HG03575 (cell line): ENCODE results near the gene OR2AG2.
"Not testable (repeated sequence)": the region's sequence is repeated elsewhere in the genome, so short reads cannot be mapped to it uniquely, and the experiment has no call there.

Experiments used
- ATAC-seq: cut with Tn5 transposase; IDR thresholded peaks from one replicate; pipeline ENCODE4 v1.9.1; 2021; ENCODE audit not compliant: unreplicated experiment, insufficient number of reproducible peaks, low FRiP score; ENCODE audit errors: extremely low read depth

The OR2AG2 gene

GRCh38 chr11:6771926-6772893 lies at the start of gene OR2AG2:
OR2AG2 (minus strand) TSS chr11:6771976; CDS start chr11:6768957, 3,019 bp downstream.
- peak; percentile 62 for ATAC-seq

- no peak for ATAC-seq
These were observed 47.2 kb upstream of the OR2AG2 start for GRCh38 chr11:6818967-6819366.

- ATAC-seq = no peak
These were observed 45.9 kb upstream of the OR2AG2 start for GRCh38 chr11:6817694-6818093.

GRCh38 chr11:6813656-6814055 lies 41.9 kb upstream of the OR2AG2 start:
- no peak for ATAC-seq

GRCh38 chr11:6812390-6813005 lies 40.7 kb upstream of the OR2AG2 start:
- peak; percentile 79 for ATAC-seq

GRCh38 chr11:6801075-6801474 lies 29.3 kb upstream of the OR2AG2 start:
- ATAC-seq = not testable (repeated sequence)

GRCh38 chr11:6799402-6799801 lies 27.6 kb upstream of the OR2AG2 start, which contains the start of gene OR6A2:
OR6A2 (minus strand) TSS chr11:6799689; CDS start chr11:6795708, 3,981 bp downstream.
- no peak for ATAC-seq

GRCh38 chr11:6794639-6795038 lies 22.9 kb upstream of the OR2AG2 start:
- no peak for ATAC-seq

GRCh38 chr11:6790546-6790945 lies 18.8 kb upstream of the OR2AG2 start:
- no peak for ATAC-seq

GRCh38 chr11:6782720-6783119 lies 10.9 kb upstream of the OR2AG2 start, which contains the start of gene OR2AG1:
OR2AG1 (plus strand) TSS chr11:6783020; CDS start chr11:6785038, 2,018 bp downstream.
- no peak for ATAC-seq

- ATAC-seq = no peak
These were observed 9.1 kb upstream of the OR2AG2 start for GRCh38 chr11:6780829-6781228.

- ATAC-seq = no peak
These were observed 6.7 kb upstream of the OR2AG2 start for GRCh38 chr11:6778518-6778917.

- no peak for ATAC-seq
These were observed 14.3 kb downstream of the OR2AG2 start for GRCh38 chr11:6757373-6757967.

- no peak for ATAC-seq
These were observed 15.8 kb downstream of the OR2AG2 start for GRCh38 chr11:6755953-6756347.

GRCh38 chr11:6755303-6755952 lies 16.3 kb downstream of the OR2AG2 start:
- ATAC-seq = no peak

GRCh38 chr11:6747097-6747668 lies 24.6 kb downstream of the OR2AG2 start:
- no peak for ATAC-seq

GRCh38 chr11:6746626-6747025 lies 25.1 kb downstream of the OR2AG2 start:
- ATAC-seq = no peak

- ATAC-seq = peak; percentile 88
These were observed 25.6 kb downstream of the OR2AG2 start for GRCh38 chr11:6746086-6746618.
